Measurements from ENCODE around the gene MVB12B. TPM values are rescaled to one million over a fixed set of nuclear protein-coding genes. Genes with fewer than 3 reads are reported as not detected.

Gene MVB12B
- total RNA-seq, 1 experiment from 2014 or later = 5.8 TPM

- no peak overlapping the region for H2BK15ac ChIP-seq (ENCODE audit: low read depth, low read length)
- no peaks in the 10 kb centered on the region for H3K9me3 ChIP-seq (ENCODE audit: control insufficient read depth, low read depth, low read length)
- WGBS (ENCODE audit: extremely low coverage, insufficient read length, low lambda C conversion rate) = no CpG with 5 or more reads among the region's 14 CpGs
- H2BK120ac ChIP-seq (ENCODE audit: low read depth, low read length, poor library complexity, severe bottlenecking) = no peak overlapping the region
- no peak overlapping the region for H3K4me2 ChIP-seq (ENCODE audit: insufficient read depth, insufficient read length, low read length)
- TF ChIP-seq, protein P1, sequence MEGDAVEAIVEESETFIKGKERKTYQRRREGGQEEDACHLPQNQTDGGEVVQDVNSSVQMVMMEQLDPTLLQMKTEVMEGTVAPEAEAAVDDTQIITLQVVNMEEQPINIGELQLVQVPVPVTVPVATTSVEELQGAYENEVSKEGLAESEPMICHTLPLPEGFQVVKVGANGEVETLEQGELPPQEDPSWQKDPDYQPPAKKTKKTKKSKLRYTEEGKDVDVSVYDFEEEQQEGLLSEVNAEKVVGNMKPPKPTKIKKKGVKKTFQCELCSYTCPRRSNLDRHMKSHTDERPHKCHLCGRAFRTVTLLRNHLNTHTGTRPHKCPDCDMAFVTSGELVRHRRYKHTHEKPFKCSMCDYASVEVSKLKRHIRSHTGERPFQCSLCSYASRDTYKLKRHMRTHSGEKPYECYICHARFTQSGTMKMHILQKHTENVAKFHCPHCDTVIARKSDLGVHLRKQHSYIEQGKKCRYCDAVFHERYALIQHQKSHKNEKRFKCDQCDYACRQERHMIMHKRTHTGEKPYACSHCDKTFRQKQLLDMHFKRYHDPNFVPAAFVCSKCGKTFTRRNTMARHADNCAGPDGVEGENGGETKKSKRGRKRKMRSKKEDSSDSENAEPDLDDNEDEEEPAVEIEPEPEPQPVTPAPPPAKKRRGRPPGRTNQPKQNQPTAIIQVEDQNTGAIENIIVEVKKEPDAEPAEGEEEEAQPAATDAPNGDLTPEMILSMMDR (conservative IDR thresholded peaks at IDR 0.05) = no peak
- H3K14ac ChIP-seq (ENCODE audit: insufficient read depth, low read length) = no peak overlapping the region
- H4K5ac ChIP-seq (ENCODE audit: insufficient read length, low read depth, low read length) = no peak overlapping the region
- H3K4ac ChIP-seq (ENCODE audit: low read depth, low read length) = no peak overlapping the region
- H3K23me2 ChIP-seq (ENCODE audit: insufficient read length, low read depth, low read length, poor library complexity, severe bottlenecking) = no peaks in the 10 kb centered on the region
- no peak overlapping the region for H3K27ac ChIP-seq (ENCODE audit: insufficient read length, low read depth, low read length)
- H3K79me1 ChIP-seq (ENCODE audit: insufficient read depth, low read depth, low read length, poor library complexity, severe bottlenecking) = no peaks in the 10 kb centered on the region
- H2BK20ac ChIP-seq (ENCODE audit: low read depth, low read length, poor library complexity, severe bottlenecking) = no peak overlapping the region
- H2BK5ac ChIP-seq (ENCODE audit: insufficient read length, low read length) = no peak overlapping the region
- Mint-ChIP-seq H3K27ac (no peak overlapping the region; a peak in 2 of 7 replicates), H3K4me1 (peaks cover 24 to 31% of the 10 kb centered on the region in 2 experiments), H3K36me3 (ENCODE audit: insufficient read depth in 1 of 3, low read depth in 3 of 3) (no peaks in the 10 kb centered on the region), H3K4me3 (no peak overlapping the region), H3K9me3 (no peaks in the 10 kb centered on the region), H3K27me3 (ENCODE audit: low read depth) (no peaks in the 10 kb centered on the region; the same call in 1 of the 2 replicates)
- no peak overlapping the region for H3K56ac ChIP-seq (ENCODE audit: insufficient read length, low read depth, low read length)
- no peak overlapping the region for H2BK12ac ChIP-seq (ENCODE audit: insufficient read length, low read depth, low read length)
- no peak overlapping the region for H4K91ac ChIP-seq (ENCODE audit: insufficient read length, low read depth, low read length)
- no peak for DNase-seq
- no peak overlapping the region for H3T11ph ChIP-seq (ENCODE audit: low read length)
- no peak overlapping the region for H2AFZ ChIP-seq (ENCODE audit: low read length)
- H3K23ac ChIP-seq (ENCODE audit: insufficient read length, low read depth, low read length) = no peak overlapping the region
- H4K20me1 ChIP-seq (ENCODE audit: control insufficient read depth, insufficient read depth, insufficient read length) = no peaks in the 10 kb centered on the region
- no peaks in the 10 kb centered on the region for H3K79me2 ChIP-seq (ENCODE audit: insufficient read depth, low read length)
- H3K27me3 ChIP-seq (ENCODE audit: insufficient read depth, low read length) = no peaks in the 10 kb centered on the region
- no peak overlapping the region for H4K8ac ChIP-seq (replicated peaks; ENCODE audit: insufficient read length, low read depth, low read length)
- H3K9ac ChIP-seq (ENCODE audit: extremely low read depth, insufficient read length, low read length) = no peak overlapping the region
- H3K4me1 ChIP-seq (ENCODE audit: insufficient read depth, low read length) = no peaks in the 10 kb centered on the region; the same call in 1 of the 2 replicates
- H3K18ac ChIP-seq (ENCODE audit: insufficient read length, low read depth, low read length) = no peak overlapping the region
- H2AK5ac ChIP-seq (ENCODE audit: insufficient read length, low read length) = no peak overlapping the region
These were observed 141.7 kb downstream of the MVB12B start for GRCh38 chr9:126468141-126468825.
